GM19035 (cell line): ENCODE data around the gene SNX13.
A peak's percentile ranks its signal among the peaks of the same experiment; 100 is the strongest.

Source experiments
- ATAC-seq: cut with Tn5 transposase; IDR thresholded peaks from one replicate; pipeline ENCODE4 v1.9.1; 2021; ENCODE audit not compliant: unreplicated experiment

Gene SNX13

DNA sequence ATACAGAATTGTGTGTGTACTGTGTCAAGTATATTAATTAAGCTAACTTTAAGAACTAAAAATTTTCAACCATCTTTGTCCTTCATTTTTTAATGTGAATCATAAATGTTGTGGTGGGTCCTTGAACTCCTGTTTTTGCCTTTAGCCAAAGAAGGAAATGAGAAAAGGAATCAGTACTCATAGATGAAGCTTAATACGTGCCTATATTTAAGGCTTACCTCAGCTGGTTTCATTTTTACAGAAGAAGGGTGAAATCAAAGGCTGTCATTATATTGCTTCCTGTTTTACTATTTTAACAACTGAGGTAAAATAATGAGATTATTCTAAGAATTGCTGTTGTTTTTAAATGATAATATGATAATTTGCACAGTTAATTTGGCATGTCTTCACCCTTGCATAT lies 6.3 kb upstream of the SNX13 start:
- peak; percentile 78 for ATAC-seq

DNA sequence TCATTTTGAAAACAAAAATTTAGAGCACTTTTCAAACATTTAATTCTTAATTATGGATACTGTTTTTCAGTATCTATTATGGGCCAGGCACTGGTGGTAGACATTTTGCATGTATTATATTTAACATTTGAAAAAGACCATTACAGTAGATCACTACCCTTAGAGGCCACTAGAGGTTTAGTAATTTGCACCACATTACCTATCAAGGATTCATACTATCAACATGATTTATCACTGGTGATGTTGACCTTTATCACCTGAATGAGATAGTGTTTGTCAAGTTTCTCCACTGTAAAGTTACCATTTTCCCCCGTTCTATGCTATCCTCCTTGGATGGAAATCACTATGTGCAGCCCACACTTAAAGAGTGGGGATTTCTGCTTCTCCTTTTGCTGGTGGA lies 4.4 kb upstream of the SNX13 start:
- no peak for ATAC-seq

GRCh38 chr7:17943006-17943405 lies 2.7 kb upstream of the SNX13 start:
- ATAC-seq = no peak

DNA sequence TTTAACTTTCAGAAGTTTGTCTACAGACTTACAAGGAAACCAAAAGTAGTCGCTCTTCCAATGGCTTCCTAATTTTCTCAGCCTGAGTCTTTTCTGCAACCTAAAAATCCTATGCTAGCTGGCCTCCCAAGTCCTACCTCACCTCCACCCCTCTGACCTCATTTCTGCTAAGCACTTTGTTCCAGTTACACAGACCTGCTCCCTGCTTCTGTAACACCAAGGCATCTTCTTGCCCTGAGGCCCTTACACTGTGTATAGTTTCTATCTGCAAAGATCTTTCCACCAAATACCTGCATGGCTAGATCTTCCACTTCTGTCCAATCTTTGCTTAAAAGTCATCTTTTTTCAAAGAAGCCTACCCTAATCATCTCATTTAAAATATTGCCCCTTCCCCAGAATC lies 1.9 kb upstream of the SNX13 start:
- ATAC-seq = no peak

DNA sequence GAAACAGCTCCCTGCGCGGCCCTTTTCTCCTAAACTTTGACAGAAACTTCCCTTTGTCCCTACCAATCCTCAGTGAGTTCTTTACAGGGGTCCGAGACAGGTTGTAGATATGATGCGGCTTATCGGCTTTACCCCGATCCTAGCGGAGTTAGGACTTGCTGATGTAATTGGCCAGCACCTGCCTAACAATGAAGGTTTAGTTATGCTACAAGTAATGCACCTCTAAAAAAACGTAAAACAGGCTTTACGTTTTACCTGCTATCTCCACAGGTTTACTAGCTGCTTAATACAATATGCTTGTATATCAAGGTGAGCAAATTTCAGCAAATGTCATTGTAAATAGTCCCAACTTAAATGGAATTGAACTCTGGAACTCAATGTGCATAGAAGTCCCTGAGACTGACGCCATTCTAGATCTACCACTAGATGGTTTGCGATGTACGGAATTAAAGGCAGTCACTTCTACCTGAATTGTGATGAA lies 697 bp upstream of the SNX13 start:
- ATAC-seq = no peak

- ATAC-seq = peak; percentile 40
Observed at GRCh38 chr7:17939606-17940301, 540 bp downstream of the SNX13 start.

- ATAC-seq = no peak
Observed at GRCh38 chr7:17939211-17939605, 1.1 kb downstream of the SNX13 start.

- ATAC-seq = no peak
Observed at GRCh38 chr7:17937506-17938120, 2.7 kb downstream of the SNX13 start.

- ATAC-seq = no peak
Observed at GRCh38 chr7:17936321-17936720, 4.0 kb downstream of the SNX13 start.

GRCh38 chr7:17934612-17935240 lies 5.6 kb downstream of the SNX13 start:
- ATAC-seq = no peak

- ATAC-seq = no peak
Observed at GRCh38 chr7:17934094-17934493, 6.2 kb downstream of the SNX13 start.

GRCh38 chr7:17932770-17933169 lies 7.5 kb downstream of the SNX13 start:
- ATAC-seq = no peak

- no peak for ATAC-seq
Observed at GRCh38 chr7:17931069-17931468, 9.2 kb downstream of the SNX13 start.

- ATAC-seq = no peak
Observed at GRCh38 chr7:17930546-17930945, 9.7 kb downstream of the SNX13 start.

DNA sequence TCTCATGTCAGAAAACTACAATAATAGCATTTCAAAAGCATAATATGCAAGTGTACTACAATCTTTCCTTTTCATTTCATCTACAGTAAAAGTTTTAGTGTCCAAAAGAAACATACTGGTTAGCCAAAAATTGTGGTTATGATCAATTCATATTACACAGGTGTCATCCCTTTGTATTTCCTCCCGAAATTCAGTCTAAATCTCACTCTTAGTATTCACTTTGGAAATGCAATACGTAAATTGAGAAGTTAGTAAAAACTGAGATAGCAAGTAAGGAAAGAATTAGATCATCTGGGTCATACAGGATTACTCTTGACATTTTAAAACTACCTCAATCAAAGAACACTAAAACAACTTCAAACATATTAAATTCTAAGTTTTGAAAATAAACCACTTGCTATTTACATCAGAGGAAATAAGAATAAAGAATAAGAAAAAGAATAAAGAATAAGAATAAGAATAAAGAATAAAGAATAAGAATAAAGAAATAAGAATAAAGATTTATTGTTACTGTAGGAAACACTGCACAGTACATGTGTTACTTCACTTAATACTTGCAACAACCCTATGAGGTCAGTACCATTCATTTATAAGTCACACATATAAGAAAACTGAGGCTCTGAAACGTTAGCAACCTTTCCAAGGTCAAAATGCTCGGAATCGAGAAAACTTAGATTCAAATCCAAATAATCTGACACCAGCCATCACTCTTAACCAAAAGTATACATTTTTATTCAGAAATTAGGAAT lies 10.5 kb downstream of the SNX13 start:
- ATAC-seq = no peak

DNA sequence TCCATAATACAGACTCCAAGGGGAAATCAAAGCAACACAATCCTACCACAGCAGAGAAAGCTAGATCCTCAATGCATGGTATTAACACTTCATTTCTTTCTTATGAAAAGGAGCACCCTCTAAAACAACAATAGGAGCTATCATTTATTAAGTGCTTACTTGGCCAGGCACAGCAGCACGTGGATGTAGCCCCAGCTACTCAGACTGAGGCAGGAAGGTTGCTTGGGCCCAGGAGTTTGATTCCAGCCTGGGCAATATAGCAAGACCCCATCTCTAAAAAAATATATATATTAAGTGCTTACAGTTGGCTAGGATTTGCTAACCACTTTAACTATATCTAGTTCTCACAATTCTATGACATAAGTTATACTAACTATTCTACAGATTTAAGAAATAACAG lies 12.2 kb downstream of the SNX13 start:
- no peak for ATAC-seq

DNA sequence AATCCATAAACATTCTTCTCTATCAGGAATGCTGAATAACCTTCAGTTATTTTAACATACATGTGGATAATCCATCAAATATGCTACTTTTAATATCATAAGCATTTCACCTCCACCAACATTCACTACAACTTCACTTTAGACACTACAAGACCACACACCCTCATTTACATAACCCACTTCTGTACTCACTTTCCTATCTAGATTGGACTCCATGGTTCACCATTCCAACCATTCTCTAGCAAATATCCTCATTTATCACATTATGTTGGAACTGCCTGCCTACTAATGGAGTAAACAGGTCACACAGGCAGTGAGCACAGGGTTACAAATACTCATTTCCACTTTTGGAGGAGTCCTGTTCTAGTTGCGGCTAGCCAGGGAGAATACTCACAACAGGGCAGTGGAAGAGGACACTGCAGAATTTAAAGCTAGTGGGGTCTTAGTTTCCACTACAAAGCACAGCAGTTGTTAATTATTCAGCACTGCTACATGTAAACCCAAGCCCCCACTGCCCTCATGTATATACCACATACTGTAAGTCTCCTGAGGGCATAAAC lies 18.4 kb downstream of the SNX13 start:
- no peak for ATAC-seq

DNA sequence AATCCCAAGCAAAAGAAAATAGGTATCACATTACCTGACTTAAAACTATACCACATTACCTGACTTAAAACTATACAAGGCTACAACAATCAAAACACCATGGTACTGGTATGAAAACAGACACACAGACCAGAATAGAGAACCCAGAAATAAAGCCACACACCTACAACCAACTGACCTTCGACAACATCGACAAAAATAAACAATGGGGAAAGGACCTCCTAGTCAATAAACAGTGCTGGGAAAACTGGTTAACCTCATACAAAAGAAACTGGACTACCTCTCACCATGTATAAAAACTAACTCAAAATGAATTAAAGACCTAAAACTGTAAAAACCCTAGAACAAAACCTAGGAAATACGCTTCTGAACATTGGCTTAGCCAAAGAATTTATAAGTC lies 22.5 kb downstream of the SNX13 start:
- ATAC-seq = no peak

DNA sequence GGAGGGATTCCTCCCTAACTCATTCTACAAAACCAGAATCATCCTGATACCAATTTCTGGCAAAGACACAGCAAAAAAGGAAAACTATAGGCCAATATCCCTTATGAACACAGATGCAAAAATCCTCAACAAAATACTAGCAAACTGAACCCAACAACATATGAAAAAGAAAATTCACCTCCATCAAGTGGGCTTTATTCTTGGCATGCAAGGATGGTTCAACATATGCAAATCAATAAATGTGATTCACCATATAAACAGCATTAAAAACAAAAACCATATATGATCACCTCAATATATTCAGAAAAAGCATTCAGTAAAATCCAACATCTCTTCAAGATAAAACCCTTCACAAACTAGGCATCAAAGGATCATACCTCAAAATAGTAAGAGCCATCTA lies 23.5 kb downstream of the SNX13 start:
- no peak for ATAC-seq

GRCh38 chr7:17915796-17916195 lies 24.5 kb downstream of the SNX13 start:
- no peak for ATAC-seq

DNA sequence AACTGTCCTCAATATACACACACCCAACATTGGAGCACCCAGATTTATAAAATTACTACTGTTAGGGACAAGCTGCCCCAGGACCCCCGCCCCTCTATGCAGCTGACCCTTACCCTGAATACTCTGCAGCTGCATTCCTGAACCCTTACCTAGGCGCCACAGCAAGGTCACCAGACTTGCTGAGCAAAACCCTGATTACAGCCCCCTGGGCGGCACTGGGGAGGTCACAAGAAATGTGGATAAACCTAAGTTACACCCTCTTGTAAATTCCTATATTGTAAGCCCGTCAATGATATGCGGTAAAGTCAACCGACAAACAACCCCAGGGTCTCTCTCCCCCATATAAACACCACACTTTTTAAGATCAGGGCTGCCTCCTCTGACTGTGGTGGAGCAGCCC lies 25.1 kb downstream of the SNX13 start:
- no peak for ATAC-seq
